Putamen (tissue), 1 donor: ENCODE results near the gene NOS3.
A peak's percentile ranks its signal among the peaks of the same experiment; 100 is the strongest.
"Not testable (repeated sequence)": the region's sequence is repeated elsewhere in the genome, so short reads cannot be mapped to it uniquely, and the experiment has no call there.

Experiments used
- DNase-seq: peaks from one replicate; pipeline ENCODE4 v3.0.0-alpha.2; 2016; ENCODE audit warnings: low spot score

Gene NOS3

DNA sequence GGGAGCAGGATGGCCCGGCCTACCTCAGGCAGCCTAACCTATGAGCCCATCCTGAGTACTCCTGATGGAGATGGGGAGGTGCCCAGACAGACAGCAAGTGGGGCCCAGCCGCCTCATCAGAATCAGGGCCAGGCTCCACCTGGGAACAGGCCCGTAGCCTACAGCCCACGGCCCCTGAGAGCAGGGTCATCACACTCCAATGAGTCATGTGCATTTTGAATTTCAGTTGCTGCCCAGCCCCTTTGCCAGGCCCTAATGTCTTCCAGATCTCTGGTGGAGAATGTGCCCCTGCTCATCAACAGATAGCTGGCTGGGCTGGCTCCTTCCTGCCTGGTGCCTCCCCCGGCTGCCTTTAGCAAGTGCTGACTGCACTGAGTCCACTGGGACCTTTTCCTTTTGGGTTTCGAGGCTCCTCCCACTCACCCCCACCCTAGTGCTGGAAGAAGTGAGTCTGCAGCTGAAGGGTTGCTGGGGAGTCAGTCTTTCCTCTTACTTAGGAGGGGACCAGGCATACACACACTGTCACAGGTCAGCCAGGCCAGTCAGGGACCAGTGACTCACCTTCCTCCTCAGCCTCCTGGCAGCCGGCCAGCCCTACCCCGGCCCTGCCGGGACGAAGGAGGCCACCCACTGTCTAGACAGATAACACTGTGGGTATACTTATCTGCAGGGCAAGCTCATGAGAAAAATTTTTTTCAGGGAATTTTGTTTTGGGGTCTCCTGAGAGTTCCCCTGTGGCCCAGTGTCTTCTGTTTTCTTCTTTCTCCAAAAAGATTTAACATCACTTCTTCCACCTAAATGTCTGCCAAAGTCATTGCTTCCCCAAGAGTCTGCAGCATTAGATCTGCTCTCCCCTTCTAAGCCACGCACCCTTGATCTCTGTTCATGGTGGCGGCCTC, 48.4 kb downstream of the NOS3 start:
- DNase-seq = no peak

DNA sequence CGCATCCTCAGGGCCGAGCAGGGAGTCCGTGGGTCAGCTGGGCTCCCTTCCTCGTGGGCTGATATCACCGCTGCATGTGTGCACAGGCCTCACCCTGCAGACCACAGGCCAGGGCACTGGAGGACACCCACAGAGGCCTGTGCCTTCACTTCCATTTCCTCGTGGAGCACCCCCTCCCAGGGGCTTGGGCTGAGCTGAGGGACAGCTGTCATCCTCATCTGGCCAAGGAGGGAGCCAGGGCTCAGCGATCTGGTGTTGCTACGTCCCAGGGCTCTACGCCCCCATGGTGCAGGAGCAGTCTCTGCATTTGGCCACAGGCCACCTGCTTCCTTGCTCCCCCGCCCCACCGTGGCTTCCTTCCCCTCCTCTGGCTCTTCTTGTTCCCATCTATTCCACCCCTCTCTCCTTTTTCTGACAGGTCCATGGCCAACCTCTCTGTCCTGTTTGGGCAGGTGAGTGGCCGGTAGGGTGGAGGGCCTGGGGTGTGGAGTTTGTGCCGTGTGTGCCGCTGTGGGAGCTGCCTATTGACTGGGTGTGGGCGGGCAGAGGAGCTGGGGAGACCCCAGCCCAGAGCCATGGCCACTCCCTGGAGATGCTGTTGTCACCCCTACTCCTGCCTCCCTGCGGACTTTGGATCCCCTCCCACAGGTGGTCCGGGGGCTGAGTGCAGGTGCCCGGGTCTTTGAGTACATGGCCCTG, 49.2 kb downstream of the NOS3 start:
- no peak for DNase-seq

DNA sequence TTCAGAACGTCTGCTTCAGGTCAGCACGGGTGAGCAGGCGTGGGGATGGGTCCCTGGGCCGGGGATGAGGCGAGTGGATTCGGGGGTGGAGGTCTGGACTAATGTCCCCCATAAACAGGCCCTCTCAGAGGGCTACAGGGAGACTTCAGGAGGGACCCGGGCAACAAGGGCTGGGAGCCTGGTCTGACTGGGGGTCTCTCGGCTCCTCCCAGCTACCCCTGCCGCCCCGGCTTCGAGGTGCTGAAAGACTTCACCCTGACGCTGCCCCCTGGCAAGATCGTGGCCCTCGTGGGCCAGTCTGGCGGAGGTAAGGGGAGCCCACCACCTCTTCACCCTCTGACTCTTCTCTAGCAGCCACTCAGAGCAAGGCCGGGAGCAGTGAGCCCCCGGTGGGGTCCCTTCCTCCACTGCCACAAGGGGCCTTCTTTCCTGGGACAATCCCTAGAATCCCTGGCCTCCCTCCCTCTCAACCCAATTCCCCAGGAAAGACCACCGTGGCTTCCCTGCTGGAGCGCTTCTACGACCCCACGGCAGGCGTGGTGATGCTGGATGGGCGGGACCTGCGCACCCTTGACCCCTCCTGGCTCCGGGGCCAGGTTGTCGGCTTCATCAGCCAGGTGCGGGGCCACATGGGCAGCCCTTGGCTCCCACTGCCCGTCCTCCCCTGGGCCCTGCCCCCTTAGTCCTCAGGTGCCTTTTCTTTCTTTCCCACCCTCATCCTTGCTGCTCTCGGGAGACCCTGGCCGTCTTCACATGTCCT, 50.0 kb downstream of the NOS3 start:
- DNase-seq = no peak

- DNase-seq = not testable (repeated sequence)
Observed at GRCh38 chr7:151043449-151043848, 52.6 kb downstream of the NOS3 start.

DNA sequence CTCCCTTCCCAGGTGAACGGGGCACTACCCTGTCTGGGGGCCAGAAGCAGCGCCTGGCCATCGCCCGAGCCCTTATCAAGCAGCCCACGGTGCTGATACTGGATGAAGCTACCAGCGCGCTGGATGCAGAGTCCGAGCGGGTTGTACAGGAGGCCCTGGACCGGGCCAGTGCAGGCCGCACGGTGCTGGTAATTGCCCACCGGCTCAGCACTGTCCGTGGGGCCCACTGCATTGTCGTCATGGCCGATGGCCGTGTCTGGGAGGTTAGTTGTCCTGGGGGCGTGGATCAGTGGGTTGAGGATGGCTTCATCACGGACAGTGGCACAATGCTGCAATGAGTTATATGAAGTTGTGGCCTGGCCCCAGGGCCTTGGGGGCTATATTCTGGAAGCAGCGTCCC, 53.1 kb downstream of the NOS3 start:
- no peak for DNase-seq

DNA sequence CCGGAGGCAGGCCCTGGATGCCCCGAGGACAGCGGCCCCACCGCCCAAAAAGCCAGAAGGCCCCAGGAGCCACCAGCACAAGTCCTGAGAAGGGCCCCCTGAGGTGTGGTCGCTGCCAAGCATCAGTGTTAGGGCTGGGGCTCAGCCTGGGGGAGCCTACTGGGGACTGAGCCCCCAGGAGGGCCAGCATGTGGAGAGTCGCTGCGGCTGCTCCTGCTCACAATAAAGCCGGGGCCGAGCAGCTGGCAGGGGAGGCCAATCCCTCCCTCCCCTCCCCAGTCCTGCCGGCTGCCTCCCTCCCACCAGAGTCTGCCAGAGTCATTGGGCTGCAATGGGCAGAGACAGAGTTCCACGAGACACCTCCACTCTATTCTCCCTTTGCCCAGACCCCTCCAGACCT, 54.4 kb downstream of the NOS3 start:
- DNase-seq = no peak

GRCh38 chr7:151045967-151046366, 55.1 kb downstream of the NOS3 start:
- DNase-seq = peak; percentile 47

GRCh38 chr7:151046603-151047573, 56.1 kb downstream of the NOS3 start:
- no peak for DNase-seq

GRCh38 chr7:151047976-151048815, 57.4 kb downstream of the NOS3 start, which contains the start of gene ASIC3:
Gene ASIC3, plus strand, starts transcription at chr7:151048531. Its CDS starts 355 bp downstream, at chr7:151048886.
- no peak for DNase-seq

DNA sequence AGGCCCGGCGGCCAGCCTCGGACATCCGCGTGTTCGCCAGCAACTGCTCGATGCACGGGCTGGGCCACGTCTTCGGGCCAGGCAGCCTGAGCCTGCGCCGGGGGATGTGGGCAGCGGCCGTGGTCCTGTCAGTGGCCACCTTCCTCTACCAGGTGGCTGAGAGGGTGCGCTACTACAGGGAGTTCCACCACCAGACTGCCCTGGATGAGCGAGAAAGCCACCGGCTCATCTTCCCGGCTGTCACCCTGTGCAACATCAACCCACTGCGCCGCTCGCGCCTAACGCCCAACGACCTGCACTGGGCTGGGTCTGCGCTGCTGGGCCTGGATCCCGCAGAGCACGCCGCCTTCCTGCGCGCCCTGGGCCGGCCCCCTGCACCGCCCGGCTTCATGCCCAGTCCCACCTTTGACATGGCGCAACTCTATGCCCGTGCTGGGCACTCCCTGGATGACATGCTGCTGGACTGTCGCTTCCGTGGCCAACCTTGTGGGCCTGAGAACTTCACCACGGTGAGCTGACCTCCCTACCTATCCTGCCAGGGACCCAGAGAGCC, 58.2 kb downstream of the NOS3 start:
- DNase-seq = no peak

GRCh38 chr7:151051108-151051507, 60.3 kb downstream of the NOS3 start:
- DNase-seq = peak; percentile 45

- DNase-seq = no peak
Observed at GRCh38 chr7:151053096-151053495, 62.3 kb downstream of the NOS3 start.

GRCh38 chr7:151053751-151054150, 62.9 kb downstream of the NOS3 start:
- no peak for DNase-seq

DNA sequence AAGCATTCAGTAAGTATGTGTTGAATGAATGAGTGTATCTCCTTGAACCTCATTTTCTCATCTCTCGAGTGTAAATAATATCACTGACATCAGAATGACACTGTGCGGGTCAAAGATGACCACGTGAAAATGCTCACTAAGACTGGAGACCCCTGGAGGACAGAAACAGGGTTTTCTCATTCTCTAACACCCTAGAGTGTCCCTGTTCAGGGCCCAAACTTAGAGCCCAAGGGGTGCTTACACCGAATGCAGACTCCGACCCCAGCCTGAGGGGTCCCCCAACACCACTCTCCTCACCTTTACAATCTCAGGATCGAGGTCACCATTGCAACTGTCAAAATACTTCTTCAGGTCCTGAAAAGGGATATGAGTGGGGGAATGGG, 65.5 kb downstream of the NOS3 start:
- no peak for DNase-seq

DNA sequence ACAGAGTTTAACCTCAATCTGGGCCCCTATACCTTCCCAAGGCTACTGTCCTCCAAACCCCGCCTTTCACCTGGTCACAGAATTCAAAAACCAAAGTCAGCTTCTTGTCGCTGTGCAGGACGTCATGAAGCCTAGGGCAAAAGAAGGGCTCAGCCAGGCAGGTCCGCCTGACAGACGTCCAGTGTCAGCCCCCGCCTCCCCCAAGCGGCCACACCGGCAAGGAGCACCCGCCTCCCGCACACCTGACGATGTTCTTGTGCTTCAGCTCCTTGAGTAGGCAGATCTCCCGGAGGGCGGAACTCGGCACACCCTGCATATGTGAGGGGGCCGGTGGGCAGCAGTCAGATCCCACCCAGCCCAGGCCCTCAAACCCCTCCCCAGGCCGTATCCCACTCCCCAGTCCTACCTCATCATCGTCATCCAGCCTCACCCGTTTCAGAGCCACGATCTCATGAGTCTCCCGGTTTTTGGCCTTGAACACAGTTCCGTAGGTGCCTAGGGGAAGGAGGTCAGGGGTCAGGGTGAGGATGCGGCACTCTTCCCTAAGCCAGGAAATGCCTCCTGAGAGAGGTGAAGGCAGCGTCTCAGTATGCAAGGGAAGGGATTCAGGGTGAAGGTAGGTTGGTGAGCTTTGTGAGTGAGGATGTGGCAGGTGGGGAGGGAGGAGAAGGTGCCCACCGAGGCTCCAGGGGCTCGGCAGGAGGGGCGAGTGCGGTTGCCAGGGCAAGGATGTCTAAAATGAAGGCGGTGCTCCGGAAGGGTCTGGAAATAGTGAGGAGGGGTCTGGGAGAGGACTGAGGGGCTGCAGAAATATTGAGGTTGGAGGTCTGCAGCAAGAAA, 66.1 kb downstream of the NOS3 start:
- DNase-seq = no peak

DNA sequence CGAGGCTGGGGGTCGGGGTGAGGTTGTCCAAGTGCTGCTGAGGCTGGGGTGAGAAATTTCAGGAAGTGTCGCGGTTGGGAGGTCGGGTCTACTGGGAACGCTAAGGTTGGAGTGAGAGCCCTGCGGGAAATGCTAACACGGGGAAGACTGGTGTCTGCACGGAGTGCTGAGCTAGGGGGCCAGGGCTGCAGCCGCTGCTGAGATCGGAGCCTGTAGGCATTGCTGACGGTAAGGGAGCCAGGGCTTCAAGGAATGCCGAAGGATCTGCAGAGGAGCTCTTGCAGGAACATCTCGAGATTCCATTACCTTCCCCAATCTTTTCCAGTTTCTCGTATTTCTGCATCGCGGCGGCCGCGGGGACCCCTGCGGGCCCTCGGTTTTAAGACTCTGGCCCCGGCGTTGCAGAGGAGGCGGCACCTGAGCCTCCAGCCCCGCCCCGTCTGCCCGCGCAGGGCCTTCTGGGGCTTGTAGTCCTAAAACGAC, 66.7 kb downstream of the NOS3 start, which contains the start of gene CDK5:
Gene CDK5, minus strand, starts transcription at position 392 of the 483 bp plus-strand sequence. Its CDS starts 49 bp downstream, at position 343.
- no peak for DNase-seq

DNA sequence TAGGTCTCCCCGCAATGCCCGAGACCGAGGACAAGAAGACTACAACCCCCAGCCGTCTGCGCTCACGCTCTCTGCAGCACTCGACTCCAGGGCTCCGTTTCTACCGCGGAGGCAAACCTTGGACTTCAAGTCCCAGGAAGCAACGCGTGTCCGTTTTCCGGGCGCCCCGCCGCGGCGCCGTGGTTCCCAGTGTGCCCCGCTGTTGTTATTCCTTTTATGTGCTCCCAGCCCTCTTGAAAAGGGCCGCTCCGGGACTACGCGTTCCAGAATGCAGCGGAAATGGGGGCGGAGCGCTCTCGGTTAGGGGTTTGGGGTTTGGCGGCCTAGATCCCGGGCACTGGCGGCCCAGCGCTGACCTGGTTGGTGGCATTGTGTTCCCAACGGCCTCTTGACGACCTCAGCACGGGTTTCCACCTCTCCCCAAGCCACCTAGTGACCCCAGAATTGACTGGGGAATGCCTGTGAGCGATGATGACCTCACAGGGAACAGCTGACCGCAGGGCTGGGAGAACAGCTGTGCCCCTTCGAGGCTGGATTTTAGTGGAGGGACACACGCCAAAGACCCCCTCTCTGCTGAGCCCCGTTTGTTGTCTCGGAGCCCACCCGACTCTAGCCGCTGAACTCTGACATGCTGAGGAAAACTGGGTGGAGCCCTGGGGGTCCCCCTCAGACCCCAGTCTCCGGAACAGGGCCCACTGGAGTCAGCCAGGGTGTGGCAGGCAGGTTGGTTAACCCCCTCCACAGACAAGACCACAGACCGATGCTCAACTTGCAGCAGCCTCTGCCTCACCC, 67.4 kb downstream of the NOS3 start:
- DNase-seq = peak; percentile 100

DNA sequence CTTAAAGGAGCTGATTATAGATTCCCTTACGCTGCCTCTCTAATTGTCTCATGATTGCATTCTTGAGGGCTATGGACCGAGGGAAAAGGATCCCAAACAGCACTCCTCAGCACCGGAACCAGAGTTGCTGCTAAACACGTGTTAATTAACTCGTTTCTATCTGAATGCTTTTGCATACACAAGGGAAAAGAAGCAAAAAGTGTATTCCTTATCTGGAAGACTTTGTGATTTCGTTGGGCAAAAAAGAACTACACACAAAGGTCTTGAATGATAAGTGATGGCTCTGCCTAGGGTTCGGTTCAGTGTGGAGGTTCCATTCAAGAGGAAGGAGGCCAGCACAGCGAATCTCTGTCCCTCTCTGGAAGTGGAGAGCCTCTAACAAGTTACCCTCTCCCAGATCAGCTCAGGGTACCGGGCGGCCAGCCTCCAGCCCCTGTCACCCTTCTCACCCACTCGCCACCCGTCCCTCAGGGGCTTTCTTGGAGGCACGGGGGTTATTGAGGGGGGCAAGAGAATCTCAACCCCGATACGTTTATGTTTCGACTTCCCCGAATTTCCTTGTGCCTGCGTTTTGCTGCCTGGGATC, 68.1 kb downstream of the NOS3 start:
- DNase-seq = peak; percentile 48
